Transverse colon (tissue), 4 donors: Measurements from ENCODE around the gene CCR5AS.

Source experiments
- CTCF ChIP-seq, 5 experiments: fragments of 200-600 bp in 3 of 5; fragments of 450-650 bp in 2 of 5; sonication (generic) in 3 of 5; IDR thresholded peaks; 1 replicate in 2 of 5; 2 replicates in 3 of 5; pipeline ENCODE4 v1.5.1; 2016 to 2017; ENCODE audit warnings: antibody characterized with exemption in 5 of 5, inconsistent platforms in 3 of 5, mild to moderate bottlenecking in 2 of 5, moderate library complexity in 1 of 5
- EP300 ChIP-seq: sonication (generic); formaldehyde crosslinking; IDR thresholded peaks from one replicate; pipeline ENCODE4 v1.6.1; 2017; ENCODE audit warnings: antibody characterized with exemption, low read depth
- POLR2A ChIP-seq: fragments of 450-650 bp; IDR thresholded peaks from one replicate; pipeline ENCODE4 v1.6.1; 2016; ENCODE audit warnings: antibody characterized with exemption, mild to moderate bottlenecking, moderate library complexity
- POLR2AphosphoS5 ChIP-seq, 3 donors: sonication (generic); formaldehyde crosslinking; IDR thresholded peaks; one replicate each; pipeline ENCODE4 v1.6.1; 2016; ENCODE audit warnings: antibody characterized with exemption in 3 of 3

GRCh38 chr3:46359733-46360493 is 47.0 kb downstream of the CCR5AS start:
- TF ChIP-seq CTCF (IDR thresholded peaks at IDR 0.05) (no peak), POLR2AphosphoS5 (IDR thresholded peaks at IDR 0.05) (no peak), EP300 (no peak), POLR2A (no peak)
